ES-I3 (cell line): Measurements from ENCODE around the gene ZNF512B.
"Not testable (repeated sequence)": the region's sequence is repeated elsewhere in the genome, so short reads cannot be mapped to it uniquely, and the experiment has no call there.

Source experiments
- H3K36me3 ChIP-seq: 2 replicates; pipeline ENCODE4 v1.6.1; 2013; ENCODE audit warnings: mild to moderate bottlenecking, low read length, control low read depth, moderate library complexity; ENCODE audit not compliant: insufficient read depth
- H3K4me1 ChIP-seq: 2 replicates; pipeline ENCODE4 v1.6.1; 2013; ENCODE audit warnings: mild to moderate bottlenecking, control low read depth, low read length; ENCODE audit not compliant: insufficient read depth
- H3K9ac ChIP-seq: 2 replicates; pipeline ENCODE4 v1.6.1; 2013; ENCODE audit warnings: low read depth, mild to moderate bottlenecking, low read length, moderate library complexity
- H3K9me3 ChIP-seq: 2 replicates; pipeline ENCODE4 v1.6.1; 2013; ENCODE audit warnings: mild to moderate bottlenecking, low read length, moderate library complexity; ENCODE audit not compliant: control insufficient read depth, insufficient read depth

ZNF512B gene

GRCh38 chr20:63930971-63931553 is 38.7 kb downstream of the ZNF512B start:
- peaks cover 8% of the 10 kb centered on the region for H3K36me3 ChIP-seq
- H3K4me1 ChIP-seq: no peaks in the 10 kb centered on the region
- no peaks in the 10 kb centered on the region for H3K9me3 ChIP-seq
- H3K9ac ChIP-seq: no peak overlapping the region

GRCh38 chr20:63929473-63929883 is 40.3 kb downstream of the ZNF512B start:
- H3K9ac ChIP-seq, H3K4me1 ChIP-seq, H3K9me3 ChIP-seq, H3K36me3 ChIP-seq: not testable (repeated sequence)

- Histone ChIP-seq H3K36me3 (peaks cover 4% of the 10 kb centered on the region), H3K4me1 (no peaks in the 10 kb centered on the region)
Measured at GRCh38 chr20:63929071-63929470, 40.7 kb downstream of the ZNF512B start.

GRCh38 chr20:63926298-63926697 is 43.4 kb downstream of the ZNF512B start:
- Histone ChIP-seq H3K36me3 (peaks cover 4% of the 10 kb centered on the region), H3K9ac (no peak overlapping the region), H3K4me1 (no peaks in the 10 kb centered on the region), H3K9me3 (no peaks in the 10 kb centered on the region)

More at GRCh38 chr20:63929071-63929470, 40.7 kb downstream of the ZNF512B start:
- no peaks in the 10 kb centered on the region for H3K9me3 ChIP-seq
- H3K9ac ChIP-seq: no peak overlapping the region

DNA sequence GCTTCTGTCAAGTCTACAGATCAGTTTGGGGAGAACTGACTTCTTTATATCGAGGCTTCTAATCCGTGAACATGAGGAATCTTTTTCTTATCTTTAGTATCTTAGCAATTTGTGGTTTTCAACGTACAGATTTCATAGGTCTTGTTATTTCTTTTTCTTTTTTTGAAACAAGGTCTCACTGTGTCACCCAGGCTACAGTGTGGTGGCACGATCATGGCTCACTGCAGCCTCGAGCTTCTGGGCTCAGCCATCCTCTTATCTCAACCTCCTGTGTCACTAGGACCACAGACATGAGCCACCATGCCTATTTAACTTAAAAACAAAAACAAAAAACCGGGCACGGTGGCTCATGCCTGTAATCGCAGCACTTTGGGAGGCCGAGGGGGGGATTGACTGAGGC is 45.5 kb downstream of the ZNF512B start:
- H3K9me3 ChIP-seq: no peaks in the 10 kb centered on the region
- no peak overlapping the region for H3K9ac ChIP-seq
- H3K36me3 ChIP-seq: no peaks in the 10 kb centered on the region; the same call in none of the 2 replicates
- H3K4me1 ChIP-seq: no peaks in the 10 kb centered on the region

GRCh38 chr20:63923651-63924050 is 46.1 kb downstream of the ZNF512B start:
- no peaks in the 10 kb centered on the region for H3K9me3 ChIP-seq
- H3K9ac ChIP-seq: no peak overlapping the region
- no peaks in the 10 kb centered on the region for H3K4me1 ChIP-seq
- H3K36me3 ChIP-seq: no peaks in the 10 kb centered on the region; the same call in 1 of the 2 replicates

- Histone ChIP-seq H3K36me3 (peaks cover 3% of the 10 kb centered on the region; the same call in 1 of the 2 replicates), H3K4me1 (no peaks in the 10 kb centered on the region), H3K9me3 (no peaks in the 10 kb centered on the region; the same call in 1 of the 2 replicates), H3K9ac (no peak overlapping the region)
Measured at GRCh38 chr20:63920226-63920625, 49.5 kb downstream of the ZNF512B start.

GRCh38 chr20:63919130-63919529 is 50.6 kb downstream of the ZNF512B start:
- Histone ChIP-seq H3K4me1 (no peaks in the 10 kb centered on the region), H3K9ac (no peak overlapping the region), H3K36me3 (peaks cover 3% of the 10 kb centered on the region; the same call in 1 of the 2 replicates), H3K9me3 (no peaks in the 10 kb centered on the region; the same call in 1 of the 2 replicates)

DNA sequence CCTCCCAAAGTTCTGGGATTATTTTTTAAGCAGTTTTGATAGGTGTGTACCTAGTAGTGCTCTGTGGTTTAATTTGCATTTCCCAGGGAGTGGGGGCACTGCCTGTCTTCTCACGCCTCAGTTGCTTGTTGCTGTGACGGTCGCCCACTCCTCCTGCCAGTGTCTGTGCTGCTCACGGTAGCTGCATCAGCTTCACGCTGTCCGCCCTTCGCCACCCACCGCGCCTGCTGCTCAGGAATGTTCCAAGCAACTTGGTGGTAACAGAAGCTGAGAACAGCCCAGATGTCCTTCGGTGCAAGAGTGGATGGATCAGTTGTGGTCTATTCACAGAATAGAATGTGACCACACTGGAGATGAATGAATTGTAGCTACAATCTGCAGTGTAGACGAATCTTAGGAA is 51.9 kb downstream of the ZNF512B start:
- Histone ChIP-seq H3K9me3 (no peaks in the 10 kb centered on the region; the same call in 1 of the 2 replicates), H3K9ac (no peak overlapping the region), H3K4me1 (peaks cover 3% of the 10 kb centered on the region; the same call in 1 of the 2 replicates), H3K36me3 (peaks cover 3% of the 10 kb centered on the region; the same call in 1 of the 2 replicates)

GRCh38 chr20:63916371-63916939 is 53.3 kb downstream of the ZNF512B start:
- not testable (repeated sequence) for H3K36me3 ChIP-seq, H3K4me1 ChIP-seq

GRCh38 chr20:63915471-63915870 is 54.3 kb downstream of the ZNF512B start:
- H3K9ac ChIP-seq: no peak overlapping the region
- peaks cover 3% of the 10 kb centered on the region; the same call in 1 of the 2 replicates for H3K4me1 ChIP-seq
- H3K36me3 ChIP-seq: peaks cover 3% of the 10 kb centered on the region; the same call in 1 of the 2 replicates
- no peaks in the 10 kb centered on the region; the same call in 1 of the 2 replicates for H3K9me3 ChIP-seq

More at GRCh38 chr20:63916371-63916939, 53.3 kb downstream of the ZNF512B start:
- H3K9ac ChIP-seq, H3K9me3 ChIP-seq: not testable (repeated sequence)

DNA sequence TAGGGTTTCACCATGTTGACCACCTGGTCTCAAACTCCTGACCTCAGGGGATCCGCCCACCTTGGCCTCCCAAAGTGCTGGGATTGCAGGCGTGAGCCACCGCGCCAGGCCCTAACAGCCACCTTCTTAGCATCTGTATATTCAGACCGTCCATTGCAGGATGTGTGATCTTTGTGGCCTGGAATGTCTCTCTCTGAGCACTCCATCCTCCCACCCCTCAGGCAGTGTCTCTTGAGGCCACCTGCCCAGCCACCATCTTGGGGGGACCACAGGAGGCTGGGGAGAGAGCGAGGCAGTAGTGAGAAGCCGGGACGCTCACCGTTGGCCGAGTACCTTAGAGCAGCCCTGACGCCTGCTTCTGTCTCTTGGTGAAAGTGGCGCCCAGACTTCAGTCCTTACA is 56.0 kb downstream of the ZNF512B start:
- H3K9ac ChIP-seq: no peak overlapping the region

DNA sequence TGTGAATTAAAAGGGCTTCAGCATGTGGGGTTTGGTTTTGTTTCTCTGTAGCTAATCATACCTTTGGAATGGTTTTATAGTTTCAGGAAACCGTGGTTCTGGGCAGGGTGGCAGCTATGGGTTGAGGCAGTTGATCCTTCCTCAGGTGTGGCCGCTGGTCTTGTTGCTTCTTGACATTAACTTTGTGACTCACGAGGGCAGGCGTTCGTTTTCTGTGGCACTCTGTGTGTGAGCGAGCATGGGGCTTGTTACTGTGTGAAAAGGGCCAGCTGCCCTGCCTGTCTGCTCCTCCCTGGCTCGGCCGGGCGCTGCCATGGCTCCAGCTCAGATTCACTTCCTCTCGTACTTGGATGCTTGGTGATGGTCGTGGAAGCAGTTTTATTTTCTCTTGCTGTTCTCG is 58.6 kb downstream of the ZNF512B start:
- H3K9ac ChIP-seq: no peak overlapping the region
- H3K36me3 ChIP-seq: peaks cover 3% of the 10 kb centered on the region; the same call in 1 of the 2 replicates
- H3K9me3 ChIP-seq: no peaks in the 10 kb centered on the region; the same call in 1 of the 2 replicates
- peaks cover 3% of the 10 kb centered on the region; the same call in 1 of the 2 replicates for H3K4me1 ChIP-seq

More for the DNA sequence above, 56.0 kb downstream of the ZNF512B start:
- H3K9me3 ChIP-seq: no peaks in the 10 kb centered on the region; the same call in 1 of the 2 replicates
- H3K4me1 ChIP-seq: peaks cover 3% of the 10 kb centered on the region; the same call in 1 of the 2 replicates
- H3K36me3 ChIP-seq: peaks cover 3% of the 10 kb centered on the region; the same call in 1 of the 2 replicates

DNA sequence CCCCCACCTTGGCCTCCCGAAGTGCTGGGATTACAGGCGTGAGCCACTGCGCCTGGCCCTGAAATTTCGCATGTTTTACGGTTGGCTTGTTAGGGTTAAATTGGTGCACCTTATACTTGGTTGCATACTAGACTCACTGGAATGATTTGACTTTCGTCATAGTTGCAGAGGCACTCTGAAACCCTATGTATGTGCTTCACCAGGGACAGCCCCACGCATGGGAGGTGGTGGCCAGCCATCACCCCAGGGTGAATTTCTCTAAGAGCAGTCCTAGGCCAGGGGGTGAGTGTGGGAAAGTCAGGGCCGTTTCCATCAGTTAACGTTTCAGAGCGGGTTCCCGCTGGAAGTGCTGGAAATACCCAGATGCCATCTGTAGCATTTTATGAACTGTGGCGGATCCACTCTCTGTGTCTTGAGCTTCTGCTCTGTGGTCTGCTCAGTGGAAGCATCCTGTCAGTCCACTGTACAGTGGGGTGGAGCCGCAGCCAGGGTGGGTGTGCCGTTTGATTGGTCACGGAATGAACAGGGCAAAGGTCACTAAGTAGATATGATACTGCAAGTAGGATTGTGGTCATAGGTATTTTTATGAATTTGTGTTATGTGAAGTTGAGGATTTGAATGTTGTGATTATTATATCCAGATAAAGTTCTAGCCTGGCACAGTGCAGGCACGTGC is 61.6 kb downstream of the ZNF512B start:
- Histone ChIP-seq H3K4me1 (peaks cover 2% of the 10 kb centered on the region; the same call in 1 of the 2 replicates), H3K9ac (no peak overlapping the region), H3K9me3 (no peaks in the 10 kb centered on the region), H3K36me3 (no peaks in the 10 kb centered on the region)
